Measurements from ENCODE around the gene FBXW7. TPM values are rescaled to one million over a fixed set of nuclear protein-coding genes. Genes with fewer than 3 reads are reported as not detected.

Gene FBXW7
- total RNA-seq, 4 donors from 2014 or later: 76.4 to 199 (median 103) TPM

DNA sequence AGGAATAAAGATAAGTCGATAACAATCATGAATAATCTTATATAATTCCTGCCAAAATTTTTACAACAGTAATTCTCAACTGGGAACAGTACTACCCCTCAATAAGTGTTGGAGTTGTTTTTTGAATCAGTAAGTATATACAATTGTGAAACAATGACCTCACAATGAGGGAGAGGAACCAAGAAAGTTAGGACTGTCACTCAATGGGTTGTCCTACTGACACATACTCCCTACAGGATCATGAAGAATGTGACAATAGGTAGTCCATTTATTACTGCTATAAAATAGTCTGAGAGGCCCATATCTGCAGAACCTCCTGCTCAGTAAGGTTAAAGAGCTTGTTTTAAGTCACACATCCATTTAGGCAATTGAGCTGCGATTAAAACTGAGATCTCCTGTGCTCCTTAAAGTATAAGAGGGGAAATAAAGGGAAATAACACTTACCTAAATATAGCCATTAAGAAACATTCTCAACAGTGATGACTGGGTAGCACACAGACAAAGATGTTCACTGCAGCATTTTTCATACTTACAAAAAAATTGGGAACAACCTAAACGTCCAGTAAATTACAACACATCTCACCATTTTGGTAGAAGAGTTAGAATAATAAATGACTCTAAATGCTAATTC, 26.2 kb downstream of the FBXW7 start:
- no peak overlapping the region for H3K4me3 ChIP-seq (ENCODE audit: low read depth, poor library complexity, severe bottlenecking)
- no peak for DNase-seq (ENCODE audit: low spot score in 2 of 2)
- intact Hi-C loops (cut with DNase I; ENCODE audit: low total_unique reads): loop anchor here (10.0 kb wide), 1 partner anchor 225 kb away; no protein-coding TSS in a partner anchor
- 77 to 78% methylated on average over 3 of the region's 3 CpGs for WGBS, 2 donors
- TF ChIP-seq POLR2A (IDR thresholded peaks at IDR 0.05): no peak
- TF ChIP-seq, protein P1, sequence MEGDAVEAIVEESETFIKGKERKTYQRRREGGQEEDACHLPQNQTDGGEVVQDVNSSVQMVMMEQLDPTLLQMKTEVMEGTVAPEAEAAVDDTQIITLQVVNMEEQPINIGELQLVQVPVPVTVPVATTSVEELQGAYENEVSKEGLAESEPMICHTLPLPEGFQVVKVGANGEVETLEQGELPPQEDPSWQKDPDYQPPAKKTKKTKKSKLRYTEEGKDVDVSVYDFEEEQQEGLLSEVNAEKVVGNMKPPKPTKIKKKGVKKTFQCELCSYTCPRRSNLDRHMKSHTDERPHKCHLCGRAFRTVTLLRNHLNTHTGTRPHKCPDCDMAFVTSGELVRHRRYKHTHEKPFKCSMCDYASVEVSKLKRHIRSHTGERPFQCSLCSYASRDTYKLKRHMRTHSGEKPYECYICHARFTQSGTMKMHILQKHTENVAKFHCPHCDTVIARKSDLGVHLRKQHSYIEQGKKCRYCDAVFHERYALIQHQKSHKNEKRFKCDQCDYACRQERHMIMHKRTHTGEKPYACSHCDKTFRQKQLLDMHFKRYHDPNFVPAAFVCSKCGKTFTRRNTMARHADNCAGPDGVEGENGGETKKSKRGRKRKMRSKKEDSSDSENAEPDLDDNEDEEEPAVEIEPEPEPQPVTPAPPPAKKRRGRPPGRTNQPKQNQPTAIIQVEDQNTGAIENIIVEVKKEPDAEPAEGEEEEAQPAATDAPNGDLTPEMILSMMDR (IDR thresholded peaks at IDR 0.05): no peak

DNA sequence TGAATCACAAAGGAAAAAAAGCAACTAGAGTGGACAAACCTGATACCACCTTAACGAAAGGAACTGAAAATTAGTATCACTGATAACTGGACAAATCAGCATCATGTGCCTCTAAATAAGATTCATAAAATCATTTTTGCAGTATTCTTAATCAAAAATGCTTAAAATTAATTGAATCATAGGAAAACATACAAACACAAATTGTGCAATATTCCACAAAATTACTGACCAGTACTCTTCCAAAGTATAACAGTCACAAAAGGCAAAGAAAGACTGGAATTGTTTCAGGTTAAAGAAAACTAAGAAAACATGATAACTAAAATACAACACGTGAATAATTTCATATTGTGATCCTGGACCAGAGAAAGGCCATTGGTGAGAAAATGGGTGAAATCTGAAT, 27.1 kb downstream of the FBXW7 start:
- no peak for DNase-seq (ENCODE audit: low spot score in 2 of 2)
- H3K4me3 ChIP-seq (ENCODE audit: low read depth, poor library complexity, severe bottlenecking): no peak overlapping the region
- TF ChIP-seq POLR2A (IDR thresholded peaks at IDR 0.05): no peak
- TF ChIP-seq, protein P1 (IDR thresholded peaks at IDR 0.05): no peak
- WGBS, 2 donors: 90 to 91% methylated on average over 2 of the region's 2 CpGs
- intact Hi-C loops (cut with DNase I; ENCODE audit: low total_unique reads): loop anchor here (10.0 kb wide), 1 partner anchor 226 kb away; no protein-coding TSS in a partner anchor

DNA sequence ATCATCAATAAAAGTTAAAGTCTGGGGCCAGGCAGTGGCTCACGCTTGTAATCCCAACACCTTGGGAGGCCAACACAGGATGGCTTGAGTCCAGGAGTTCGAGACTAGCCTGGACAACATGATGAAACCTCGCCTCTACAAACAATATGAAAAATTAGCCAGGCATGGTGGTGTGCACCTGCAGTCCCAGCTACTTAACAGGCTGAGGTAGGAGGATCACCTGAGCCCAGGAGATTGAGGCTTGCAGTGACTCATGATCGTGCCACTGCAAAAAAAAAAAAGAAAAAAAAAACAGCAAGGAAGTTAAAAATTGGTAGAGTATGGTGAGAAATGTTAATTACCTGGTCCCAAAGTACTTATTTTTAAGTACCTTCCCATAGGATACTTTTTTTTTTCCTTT, 27.5 kb downstream of the FBXW7 start:
- no peak overlapping the region for H3K4me3 ChIP-seq (ENCODE audit: low read depth, poor library complexity, severe bottlenecking)
- no peak for TF ChIP-seq POLR2A (IDR thresholded peaks at IDR 0.05)
- TF ChIP-seq, protein P1 (IDR thresholded peaks at IDR 0.05): no peak
- intact Hi-C loops (cut with DNase I; ENCODE audit: low total_unique reads): loop anchor here (10.0 kb wide), 1 partner anchor 226 kb away; no protein-coding TSS in a partner anchor
- WGBS, 2 donors: 75 to 91% methylated on average over 4 of the region's 4 CpGs
- DNase-seq (ENCODE audit: low spot score in 2 of 2): no peak

DNA sequence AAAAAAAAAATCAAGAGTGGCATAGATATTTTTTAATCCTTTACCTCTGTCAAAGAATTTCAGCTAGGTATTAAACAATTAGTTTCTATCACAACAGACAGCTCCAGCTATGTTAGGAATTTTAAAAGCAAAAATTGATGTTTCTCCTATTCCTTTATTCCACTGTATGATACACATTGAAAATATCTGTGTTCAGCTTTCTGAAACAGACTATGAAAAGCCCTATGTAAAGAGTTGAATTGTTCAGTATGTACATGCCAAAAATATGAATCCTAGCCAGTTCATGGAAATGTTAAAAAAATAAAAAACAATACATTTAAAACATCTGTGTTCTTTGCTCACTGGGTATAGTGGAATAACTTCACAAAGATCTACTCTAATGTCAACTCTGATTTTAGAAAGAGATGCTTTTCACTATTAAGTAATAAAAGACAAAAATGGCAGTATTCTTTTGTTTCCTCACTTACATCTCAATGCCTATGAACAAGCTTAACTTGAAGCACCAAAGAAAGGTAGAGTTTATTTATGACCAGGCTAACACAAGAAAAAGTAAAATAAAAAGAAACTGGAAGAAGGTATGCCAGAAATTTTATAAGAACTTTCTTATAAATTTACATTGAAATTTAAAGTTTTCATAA, 32.1 kb downstream of the FBXW7 start:
- no peak for DNase-seq (ENCODE audit: low spot score in 2 of 2)
- intact Hi-C loops (cut with DNase I; ENCODE audit: low total_unique reads): loop anchor here (10.0 kb wide), 1 partner anchor 231 kb away; no protein-coding TSS in a partner anchor
- no peak for TF ChIP-seq POLR2A (IDR thresholded peaks at IDR 0.05)
- TF ChIP-seq, protein P1 (IDR thresholded peaks at IDR 0.05): no peak
- H3K4me3 ChIP-seq (ENCODE audit: low read depth, poor library complexity, severe bottlenecking): no peak overlapping the region

DNA sequence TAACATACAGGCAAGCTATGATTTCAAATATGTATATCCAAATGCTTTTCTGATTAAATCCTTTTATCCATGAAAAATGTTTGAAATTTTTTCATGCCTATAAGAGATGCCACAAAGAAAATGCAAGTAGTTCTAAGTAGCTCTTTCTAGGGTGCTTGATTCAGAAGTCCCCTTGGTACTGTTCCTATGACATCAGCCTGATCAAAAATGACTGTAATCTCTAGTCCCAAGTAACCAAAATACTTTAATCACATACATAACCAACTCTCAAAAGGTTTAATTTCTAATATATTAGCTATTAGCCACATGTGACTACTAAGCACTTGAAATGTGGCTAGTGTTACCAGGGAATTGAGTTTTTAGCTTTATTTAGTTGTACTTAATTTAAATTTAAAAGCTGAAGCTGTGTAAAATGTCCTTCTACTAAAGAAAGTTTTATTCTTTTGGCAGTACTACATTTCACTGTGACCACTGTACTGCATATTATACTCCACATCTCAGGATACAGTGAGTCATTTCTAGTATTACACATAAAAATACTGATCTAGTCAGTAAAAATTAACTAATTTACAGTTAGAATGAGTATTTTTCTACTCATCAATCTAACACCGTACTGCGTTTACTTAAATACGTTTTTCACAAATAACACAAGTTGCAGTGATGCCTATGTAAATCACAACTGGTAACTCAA, 33.9 kb downstream of the FBXW7 start:
- 92 to 94% methylated on average over 3 of the region's 3 CpGs for WGBS, 2 donors
- no peak for TF ChIP-seq POLR2A (IDR thresholded peaks at IDR 0.05)
- TF ChIP-seq, protein P1 (IDR thresholded peaks at IDR 0.05): no peak
- H3K4me3 ChIP-seq (ENCODE audit: low read depth, poor library complexity, severe bottlenecking): no peak overlapping the region
- DNase-seq (ENCODE audit: low spot score in 2 of 2): no peak
- intact Hi-C loops (cut with DNase I; ENCODE audit: low total_unique reads): loop anchor here (10.0 kb wide), 1 partner anchor 233 kb away; no protein-coding TSS in a partner anchor

All from lower leg skin (tissue), 4 donors.